ENCODE data around the gene C2orf72. TPM values are rescaled to one million over a fixed set of nuclear protein-coding genes. Genes with fewer than 3 reads are reported as not detected.

Gene C2orf72
- total RNA-seq, 4 donors from 2014 or later, result 0.21 to 1.6 (median 1.1) TPM; not detected in 1

- no peak for DNase-seq
Measured at GRCh38 chr2:231012463-231012862, 24.9 kb upstream of the C2orf72 start.

GRCh38 chr2:231013820-231014219, 23.5 kb upstream of the C2orf72 start:
- WGBS, 2 donors, result 18% methylated on average over 3 of the region's 3 CpGs
- Histone ChIP-seq H3K36me3 (no peaks in the 10 kb centered on the region), H3K4me1 (peaks cover 0 to 19% (median 0%) of the 10 kb centered on the region in 3 donors), H3K27ac (no peak overlapping the region), H3K9me3 (no peaks in the 10 kb centered on the region), H3K4me3 (no peak overlapping the region), H3K27me3 (peaks cover 0 to 76% (median 0%) of the 10 kb centered on the region in 4 donors)
- TF ChIP-seq POLR2A (IDR thresholded peaks at IDR 0.05), result no peak
- TF ChIP-seq CTCF (IDR thresholded peaks at IDR 0.05), result no peak
- no peak for DNase-seq
- intact Hi-C loops (cut with DNase I), result no loop called here

More at GRCh38 chr2:231012463-231012862, 24.9 kb upstream of the C2orf72 start:
- Histone ChIP-seq H3K27ac (no peak overlapping the region), H3K27me3 (peaks cover 0 to 84% (median 0%) of the 10 kb centered on the region in 4 donors), H3K36me3 (no peaks in the 10 kb centered on the region), H3K9me3 (no peaks in the 10 kb centered on the region), H3K4me3 (no peak overlapping the region), H3K4me1 (peaks cover 0 to 29% (median 0%) of the 10 kb centered on the region in 3 donors)
- WGBS, 2 donors, result 41 to 64% methylated on average over 3 of the region's 3 CpGs
- no peak for TF ChIP-seq CTCF (IDR thresholded peaks at IDR 0.05)
- TF ChIP-seq POLR2A (IDR thresholded peaks at IDR 0.05), result no peak
- intact Hi-C loops (cut with DNase I), result no loop called here

- Histone ChIP-seq H3K9me3 (no peaks in the 10 kb centered on the region), H3K4me3 (no peak overlapping the region), H3K27me3 (peaks cover 0 to 67% (median 0%) of the 10 kb centered on the region in 4 donors), H3K36me3 (no peaks in the 10 kb centered on the region), H3K4me1 (peaks cover 0 to 19% (median 0%) of the 10 kb centered on the region in 3 donors), H3K27ac (no peak overlapping the region)
- intact Hi-C loops (cut with DNase I), result no loop called here
- WGBS, 2 donors, result 75 to 77% methylated on average over 4 to 7 of the region's 7 CpGs
- no peak for DNase-seq
- TF ChIP-seq CTCF (IDR thresholded peaks at IDR 0.05), result no peak
- no peak for TF ChIP-seq POLR2A (IDR thresholded peaks at IDR 0.05)
Measured at GRCh38 chr2:231015478-231015877, 21.8 kb upstream of the C2orf72 start.

- H3K27me3 ChIP-seq, result peaks cover 0 to 67% (median 0%) of the 10 kb centered on the region in 4 donors
- no peak overlapping the region for H3K27ac ChIP-seq
- no peak overlapping the region for H3K4me3 ChIP-seq
- no peaks in the 10 kb centered on the region for H3K36me3 ChIP-seq
- no peaks in the 10 kb centered on the region for H3K9me3 ChIP-seq
- intact Hi-C loops (cut with DNase I), result no loop called here
- 94 to 100% methylated on average over 2 to 3 of the region's 3 CpGs for WGBS, 2 donors
- peaks cover 0 to 19% (median 0%) of the 10 kb centered on the region in 3 donors for H3K4me1 ChIP-seq
- TF ChIP-seq POLR2A (IDR thresholded peaks at IDR 0.05), result no peak
- DNase-seq, result no peak
Measured at GRCh38 chr2:231015926-231016325, 21.4 kb upstream of the C2orf72 start.

GRCh38 chr2:231016566-231017230, 20.6 kb upstream of the C2orf72 start:
- Histone ChIP-seq H3K4me3 (no peak overlapping the region), H3K36me3 (no peaks in the 10 kb centered on the region), H3K27ac (no peak overlapping the region), H3K4me1 (peaks cover 0 to 13% (median 0%) of the 10 kb centered on the region in 3 donors), H3K9me3 (no peaks in the 10 kb centered on the region), H3K27me3 (peaks cover 0 to 61% (median 0%) of the 10 kb centered on the region in 4 donors)
- TF ChIP-seq CTCF (IDR thresholded peaks at IDR 0.05) (no peak), POLR2A (IDR thresholded peaks at IDR 0.05) (no peak)
- 76 to 79% methylated on average over 6 of the region's 6 CpGs for WGBS, 2 donors
- DNase-seq, result no peak
- intact Hi-C loops (cut with DNase I), result no loop called here
